A549 (cell line): ENCODE results near the gene SEMA4D.

Experiments
- BHLHE40 ChIP-seq: IDR thresholded peaks from 2 replicates; pipeline ENCODE4 v1.6.1; 2012; ENCODE audit warnings: low read depth, low read length, inconsistent platforms
- CTCF ChIP-seq: fragments of >200 bp; sonication (Bioruptor Twin); formaldehyde crosslinking; IDR thresholded peaks from 3 replicates; pipeline ENCODE4 v1.5.1; 2016
- MAZ ChIP-seq: fragments of 150-350 bp; IDR thresholded peaks from 2 replicates; pipeline ENCODE4 v1.6.1; 2014; ENCODE audit warnings: antibody characterized with exemption, low read depth, low read length, borderline replicate concordance

- no peak for TF ChIP-seq MAZ
- TF ChIP-seq BHLHE40 = no peak
- no peak for TF ChIP-seq CTCF
Observed at GRCh38 chr9:89505911-89506310, 8.0 kb upstream of the SEMA4D start.
